HG03565 (cell line): ENCODE data around the gene ZNF254.
A peak's percentile ranks its signal among the peaks of the same experiment; 100 is the strongest.
"Not testable (repeated sequence)": the region's sequence is repeated elsewhere in the genome, so short reads cannot be mapped to it uniquely, and the experiment has no call there.

ENCODE experiments used
- ATAC-seq: cut with Tn5 transposase; IDR thresholded peaks from one replicate; pipeline ENCODE4 v1.9.1; 2021; ENCODE audit warnings: mild to moderate bottlenecking, moderate library complexity; ENCODE audit not compliant: unreplicated experiment

The ZNF254 gene

DNA sequence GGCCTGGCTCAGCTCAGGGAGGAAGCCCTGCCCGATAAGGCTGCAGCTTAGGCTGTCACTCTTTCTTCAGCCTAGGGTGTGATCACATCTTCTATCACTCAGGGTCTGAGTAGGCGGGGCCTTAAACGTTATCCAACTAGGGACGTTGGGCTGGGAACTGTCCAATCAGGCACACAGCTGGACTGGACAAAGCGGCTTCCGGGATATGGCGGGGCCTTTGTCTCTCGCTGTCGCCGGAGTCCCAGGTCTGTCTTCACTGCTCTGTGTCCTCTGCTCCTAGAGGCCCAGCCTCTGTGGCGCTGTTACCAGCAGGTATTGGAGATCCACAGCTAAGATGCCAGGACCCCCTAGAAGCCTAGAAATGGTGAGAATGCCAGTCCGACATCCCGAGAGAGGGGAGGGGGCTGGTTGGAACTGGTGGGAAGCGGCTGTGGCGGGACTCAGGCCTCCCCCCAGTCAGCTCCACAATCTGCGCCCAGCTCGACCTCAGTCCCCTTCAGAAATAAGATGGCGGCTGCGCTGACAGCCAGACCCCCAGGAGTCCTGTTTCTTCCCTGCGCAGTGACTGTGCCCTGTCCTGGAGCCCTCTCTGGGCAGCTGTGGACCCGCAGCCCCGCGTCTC, at the start of gene ZNF254:
ZNF254 (plus strand) TSS at position 214 of the 622 bp plus-strand sequence; CDS start at position 335, 121 bp downstream.
- peak; percentile 99 for ATAC-seq

GRCh38 chr19:24040621-24041020, 46.4 kb upstream of the ZNF254 start:
- ATAC-seq, result no peak

DNA sequence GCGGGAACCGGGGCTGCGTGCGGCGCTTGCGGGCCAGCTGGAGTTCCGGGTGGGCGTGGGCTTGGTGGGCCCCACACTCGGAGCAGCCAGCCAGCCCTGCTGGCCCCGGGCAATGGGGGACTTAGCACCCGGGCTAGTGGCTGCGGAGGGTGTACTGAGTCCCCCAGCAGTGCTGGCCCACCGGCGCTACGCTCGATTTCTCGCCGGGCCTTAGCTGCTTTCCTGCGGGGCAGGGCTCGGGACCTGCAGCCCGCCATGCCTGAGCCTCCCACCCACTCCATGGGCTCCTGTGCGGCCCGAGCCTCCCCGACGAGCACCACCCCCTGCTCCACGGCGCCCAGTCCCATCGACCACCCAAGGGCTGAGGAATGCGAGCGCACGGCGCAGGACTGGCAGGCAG, 45.7 kb upstream of the ZNF254 start:
- not testable (repeated sequence) for ATAC-seq

GRCh38 chr19:24046550-24046949, 40.4 kb upstream of the ZNF254 start:
- ATAC-seq, result no peak

DNA sequence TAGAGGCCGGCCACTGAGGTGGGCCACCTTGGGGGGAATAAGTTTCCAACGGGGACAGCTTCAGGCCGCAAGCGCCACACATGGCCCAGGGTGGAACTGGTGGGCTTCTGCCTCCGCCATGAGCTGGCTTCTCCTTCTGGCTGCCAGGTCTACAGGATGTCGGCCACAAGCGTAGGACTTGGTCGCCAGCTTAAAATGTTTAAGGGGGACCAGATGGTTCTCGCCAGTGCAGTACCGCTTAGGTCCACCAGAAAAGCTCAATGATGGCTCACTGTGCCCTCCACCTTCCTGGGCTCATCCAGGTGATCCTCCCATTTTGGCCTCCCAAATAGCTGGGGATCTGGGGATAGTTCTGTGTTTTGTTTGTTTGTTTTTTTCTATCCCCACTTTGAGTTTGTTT, 38.7 kb upstream of the ZNF254 start:
- ATAC-seq, result no peak

DNA sequence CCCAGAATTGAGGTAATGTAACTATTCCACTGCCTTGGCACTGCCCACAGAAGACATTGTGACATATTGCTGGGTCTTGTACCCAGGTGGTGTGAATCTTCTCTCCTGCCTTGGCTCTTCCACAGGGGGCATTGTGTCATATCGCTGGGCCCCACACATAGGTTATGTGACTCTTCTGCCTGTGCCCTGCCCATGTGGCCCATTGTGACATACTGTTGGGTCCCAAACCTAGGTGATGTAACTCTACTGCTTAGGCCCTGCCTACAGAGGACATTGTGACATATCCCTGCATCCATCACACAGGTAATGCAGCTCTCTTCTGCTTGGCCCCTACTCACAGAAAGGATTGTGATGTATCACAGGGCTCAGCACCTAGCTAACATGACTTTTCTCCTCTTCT, 37.5 kb upstream of the ZNF254 start:
- ATAC-seq, result no peak

- ATAC-seq, result no peak
These were observed 35.5 kb upstream of the ZNF254 start for GRCh38 chr19:24051516-24051915.

- no peak for ATAC-seq
These were observed 34.2 kb upstream of the ZNF254 start for GRCh38 chr19:24052811-24053210.

- no peak for ATAC-seq
These were observed 33.4 kb upstream of the ZNF254 start for GRCh38 chr19:24053601-24054000.

DNA sequence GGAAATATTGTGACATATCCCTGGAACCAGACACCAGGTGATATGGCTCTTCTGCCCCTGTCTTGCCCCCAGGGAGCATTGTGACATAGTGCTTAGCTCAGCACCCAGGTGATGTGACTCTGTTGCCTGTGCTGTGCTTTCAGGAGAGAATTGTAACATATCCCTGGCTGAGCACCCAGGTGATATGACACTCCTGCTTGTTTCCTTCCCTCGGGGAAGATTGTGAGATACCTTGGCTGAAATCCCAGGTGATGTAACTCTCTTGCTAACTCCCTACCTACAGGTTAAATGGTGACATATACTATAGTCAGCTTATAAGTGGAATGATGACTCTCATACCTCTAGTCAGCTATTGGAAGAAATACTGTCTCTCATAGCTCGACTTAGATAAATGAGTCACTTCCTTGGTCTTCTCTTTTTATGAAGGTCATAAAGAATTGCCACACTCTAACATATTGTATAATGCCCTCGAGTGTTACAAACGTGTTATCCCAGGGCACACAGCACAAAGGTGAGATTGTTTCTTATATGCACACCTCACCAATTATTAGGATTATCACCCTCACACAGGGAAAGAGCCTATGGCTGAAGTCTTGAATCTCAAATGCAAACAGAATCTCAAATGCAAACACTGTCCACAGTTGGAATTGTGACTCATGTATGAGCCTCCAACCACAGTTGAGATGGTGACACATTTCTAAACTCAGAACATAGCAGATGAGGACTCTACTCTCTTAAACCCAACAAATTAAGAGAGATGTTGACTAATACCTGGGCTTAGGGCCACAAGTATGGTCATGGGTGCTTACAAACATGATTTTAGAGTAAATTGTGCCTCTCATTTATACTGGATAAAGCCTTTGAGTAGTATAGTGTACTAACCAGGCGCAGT, 32.7 kb upstream of the ZNF254 start:
- peak; percentile 70 for ATAC-seq

DNA sequence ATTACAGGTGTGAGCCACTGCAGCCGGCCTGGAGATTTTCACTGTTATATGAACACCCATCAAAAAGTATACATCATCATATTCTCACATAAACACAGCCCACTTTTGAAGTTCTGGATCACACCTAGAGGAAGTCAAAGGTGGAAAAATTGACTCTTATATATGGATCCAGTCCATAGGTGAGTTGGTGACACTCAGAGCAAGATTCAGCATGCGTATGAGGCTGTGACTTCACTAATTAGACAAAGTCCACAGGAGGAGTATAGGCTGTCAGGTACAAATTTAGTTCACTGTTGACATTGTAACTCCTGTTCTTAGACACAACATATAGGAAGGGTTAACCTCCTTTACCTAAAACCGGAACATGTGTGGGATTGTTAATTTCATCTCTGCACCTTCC, 31.4 kb upstream of the ZNF254 start:
- ATAC-seq, result no peak

DNA sequence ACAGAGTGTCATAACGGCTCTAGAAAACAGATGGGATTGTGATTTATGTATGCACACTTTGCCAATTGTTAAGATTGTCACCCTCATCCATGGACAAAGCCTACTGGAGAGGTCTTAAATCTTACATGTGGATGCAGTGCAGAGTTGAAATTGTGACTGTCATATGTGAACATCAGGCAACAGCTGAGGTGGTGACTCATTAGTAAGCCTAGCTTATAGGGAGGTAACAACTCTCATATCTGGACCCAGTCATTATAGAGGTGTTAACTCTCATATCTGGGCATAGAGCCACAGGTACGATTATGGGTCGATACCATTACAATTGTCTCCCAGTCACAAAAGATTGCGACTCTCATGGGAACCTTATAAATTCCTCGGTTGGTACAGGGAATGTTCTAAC, 29.8 kb upstream of the ZNF254 start:
- ATAC-seq, result no peak

DNA sequence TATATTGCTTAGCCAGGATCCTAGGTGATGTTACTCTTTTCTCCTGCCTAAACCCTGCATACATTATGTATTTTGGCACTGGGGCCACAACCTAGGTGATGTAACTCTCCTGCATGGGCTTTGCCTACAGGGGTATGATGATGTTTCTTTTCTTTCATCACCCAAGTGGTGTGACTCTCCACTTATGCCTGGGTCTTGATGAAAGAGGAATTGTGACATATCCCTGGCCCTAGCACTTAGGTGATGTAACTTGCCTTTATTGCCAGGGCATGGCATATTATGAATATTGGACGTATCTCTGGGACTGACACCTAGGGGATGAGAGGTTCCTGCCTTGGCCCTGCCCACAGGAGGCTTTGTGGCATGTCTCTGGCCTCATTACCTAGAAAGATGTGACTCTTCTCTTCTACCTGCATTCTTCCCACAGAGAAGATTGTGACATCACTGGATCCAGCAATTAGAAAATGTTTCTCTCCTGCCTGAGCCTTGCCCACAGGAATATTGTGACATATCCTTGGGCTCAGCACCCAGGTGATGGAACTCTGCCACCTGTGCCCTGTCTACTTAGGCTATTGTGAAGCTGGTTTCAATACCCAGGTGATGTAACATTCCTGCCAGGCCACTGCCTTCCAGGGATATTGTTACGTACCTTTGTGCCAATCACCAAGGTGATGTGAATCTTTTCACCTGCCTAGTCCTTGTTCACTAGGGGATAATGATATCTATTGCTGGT, 27.3 kb upstream of the ZNF254 start:
- ATAC-seq, result no peak

DNA sequence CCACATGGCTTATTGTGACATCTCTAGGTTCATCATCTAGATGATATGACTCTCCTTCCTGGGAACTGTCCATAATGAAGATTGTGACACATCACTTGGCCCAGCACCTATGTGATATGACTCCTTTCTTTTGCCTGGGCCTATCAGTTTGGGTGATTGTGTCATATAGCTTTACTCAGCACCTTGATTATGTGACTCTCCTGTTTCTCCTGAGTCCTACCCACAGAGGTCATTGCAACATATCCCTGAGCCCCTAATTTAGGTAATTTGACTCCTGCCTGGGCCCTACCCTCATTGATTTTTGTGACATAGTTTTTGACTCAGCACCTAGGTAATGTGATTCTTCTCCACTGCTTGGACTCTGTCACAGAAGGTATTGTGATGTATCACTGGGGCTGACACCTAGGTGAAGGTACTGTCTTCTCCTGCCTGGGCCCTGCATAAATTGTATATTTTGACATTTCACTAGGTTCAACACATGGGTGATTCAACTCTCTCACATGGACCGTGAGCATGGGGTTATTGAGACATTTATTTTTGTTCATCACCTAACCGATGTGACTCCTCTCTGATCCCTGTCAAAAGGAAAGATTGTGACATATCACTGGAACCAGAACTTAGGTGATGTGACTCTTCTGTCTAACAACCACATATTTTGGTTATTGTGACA, 26.2 kb upstream of the ZNF254 start:
- ATAC-seq, result no peak

- peak; percentile 63 for ATAC-seq
These were observed 24.8 kb upstream of the ZNF254 start for GRCh38 chr19:24062190-24062589.

DNA sequence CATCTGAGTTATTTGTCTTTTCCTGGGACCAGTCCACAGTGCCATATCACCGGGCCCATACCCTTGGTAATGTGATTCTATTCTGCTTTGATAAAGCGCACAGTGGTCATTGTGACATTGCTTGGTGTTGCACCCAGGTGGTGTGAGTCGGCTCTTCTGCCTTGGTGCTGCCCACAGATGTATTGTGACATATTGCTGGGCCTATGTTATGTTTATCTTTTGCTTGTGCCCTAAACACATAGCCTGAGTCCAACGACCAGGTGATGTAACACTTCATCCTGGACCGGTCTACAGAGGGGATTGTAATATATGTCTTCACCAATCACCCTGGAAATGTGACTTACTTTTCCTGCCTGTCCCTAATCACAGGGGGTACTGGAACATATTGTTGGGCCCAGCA, 23.7 kb upstream of the ZNF254 start:
- no peak for ATAC-seq

GRCh38 chr19:24064175-24064574, 22.8 kb upstream of the ZNF254 start:
- no peak for ATAC-seq

DNA sequence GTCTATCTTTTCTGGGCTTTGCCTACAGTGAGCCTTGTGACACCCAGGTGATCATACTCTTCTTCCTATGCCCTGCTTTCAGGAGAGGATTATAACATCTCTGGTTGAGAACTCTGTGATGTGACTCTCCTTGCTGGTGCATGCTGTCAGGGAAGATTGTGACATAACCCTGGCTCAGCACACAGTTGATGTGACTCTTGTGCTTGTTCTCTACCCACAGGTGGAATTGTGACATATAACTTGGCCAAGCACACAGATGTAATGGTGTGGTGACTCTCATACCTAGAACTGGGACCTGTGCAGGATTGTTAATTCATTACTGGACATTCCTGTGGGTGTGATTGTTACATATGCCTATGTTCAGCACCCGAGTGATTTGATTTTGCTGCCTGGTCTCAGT, 21.7 kb upstream of the ZNF254 start:
- no peak for ATAC-seq

GRCh38 chr19:24065865-24066604, 21.0 kb upstream of the ZNF254 start:
- ATAC-seq, result no peak

- peak; percentile 47 for ATAC-seq
These were observed 16.9 kb upstream of the ZNF254 start for GRCh38 chr19:24069905-24070657.
